T-cell (primary cell): ENCODE measurements around the gene UNCX. TPM values are rescaled to one million over a fixed set of nuclear protein-coding genes. Genes with fewer than 3 reads are reported as not detected.
A peak's percentile ranks its signal among the peaks of the same experiment; 100 is the strongest.

Experiments used
- ATAC-seq, 4 experiments: fragments of 200-7000 bp in 3 of 4; fragments of 150-1000 bp in 1 of 4; cut with Tn5 transposase; replicated peaks in 1 of 4; 1 replicate in 3 of 4; 2 replicates in 1 of 4; pipeline ENCODE4 v1.10.0; 2021; ENCODE audit warnings: moderate library complexity in 3 of 4, mild to moderate bottlenecking in 2 of 4, moderate number of reproducible peaks in 1 of 4
- CTCF ChIA-PET, 2 donors: fragments of 300-600 bp; sonication (Branson Sonifier 250); formaldehyde crosslinking; loops; one replicate each; lab custom pipeline; 2022; ENCODE audit warnings: antibody characterized with exemption in 2 of 2; lab: Charles Lee
- POLR2A ChIA-PET, 2 donors: fragments of 300-600 bp; sonication (Branson Sonifier 250); formaldehyde crosslinking; loops; one replicate each; lab custom pipeline; 2022; ENCODE audit warnings: antibody characterized with exemption in 2 of 2; lab: Charles Lee
- DNase-seq, 35 experiments: peaks; one replicate each; pipeline versions ENCODE4 v3.0.0 to v3.0.0-alpha.2; 2013 to 2023
- H3K27ac ChIP-seq: one replicate; pipeline ENCODE4 v1.5.1; 2013; ENCODE audit warnings: low read length
- H3K27me3 ChIP-seq, 2 experiments: replicated peaks in 1 of 2; 1 replicate in 1 of 2; 2 replicates in 1 of 2; pipeline versions ENCODE4 v1.6.1 to v1.7.0; 2013; ENCODE audit warnings: low read length in 1 of 2, mixed read lengths in 1 of 2; ENCODE audit not compliant: control insufficient read depth in 2 of 2, insufficient read depth in 2 of 2; ENCODE audit errors: extremely low read depth in 1 of 2
- H3K36me3 ChIP-seq, 2 donors: 1 replicate in 1 of 2; 2 replicates in 1 of 2; pipeline versions ENCODE4 v1.6.1 to v1.7.0; 2013; ENCODE audit warnings: low read length in 1 of 2; ENCODE audit not compliant: control insufficient read depth in 2 of 2, insufficient read depth in 1 of 2; ENCODE audit errors: extremely low read depth in 1 of 2
- H3K4me1 ChIP-seq, 2 experiments: 1 replicate in 1 of 2; 2 replicates in 1 of 2; pipeline versions ENCODE4 v1.6.1 to v1.7.0; 2013; ENCODE audit warnings: low read length in 2 of 2, mixed read lengths in 1 of 2; ENCODE audit not compliant: insufficient read depth in 2 of 2, control insufficient read depth in 1 of 2; ENCODE audit errors: extremely low read depth in 1 of 2
- H3K4me3 ChIP-seq, 2 donors: 1 replicate in 1 of 2; 2 replicates in 1 of 2; pipeline versions ENCODE4 v1.5.1 to v1.7.0; 2013; ENCODE audit warnings: mild to moderate bottlenecking in 2 of 2, low read length in 1 of 2, moderate library complexity in 1 of 2; ENCODE audit not compliant: control insufficient read depth in 1 of 2; ENCODE audit errors: extremely low read depth in 1 of 2
- H3K9me3 ChIP-seq: 2 replicates; pipeline ENCODE4 v1.7.0; 2013
- H3K27ac Mint-ChIP-seq, 2 donors: one replicate each; pipeline ENCODE4 v1.8.0; 2020 to 2021; ENCODE audit warnings: mild to moderate bottlenecking in 2 of 2, mixed read lengths in 2 of 2
- H3K27me3 Mint-ChIP-seq, 2 donors: one replicate each; pipeline ENCODE4 v1.8.0; 2021 to 2022; ENCODE audit warnings: mixed read lengths in 2 of 2
- H3K36me3 Mint-ChIP-seq: one replicate; pipeline ENCODE4 v1.8.0; 2021; ENCODE audit warnings: mixed read lengths
- H3K4me1 Mint-ChIP-seq, 3 donors: one replicate each; pipeline ENCODE4 v1.8.0; 2020 to 2022; ENCODE audit warnings: mixed read lengths in 3 of 3, mild to moderate bottlenecking in 1 of 3
- H3K4me3 Mint-ChIP-seq, 3 donors: one replicate each; pipeline ENCODE4 v1.8.0; 2020 to 2022; ENCODE audit warnings: mild to moderate bottlenecking in 3 of 3, mixed read lengths in 3 of 3, moderate library complexity in 3 of 3
- H3K9me3 Mint-ChIP-seq, 3 donors: one replicate each; pipeline ENCODE4 v1.8.0; 2020 to 2022; ENCODE audit warnings: mixed read lengths in 3 of 3
- WGBS: methylation state at CpG from one replicate; pipeline ENCODE4 v1.1.5; 2013; ENCODE audit warnings: missing lambda C conversion rate; ENCODE audit not compliant: insufficient coverage; 5-methylcytosine and 5-hydroxymethylcytosine counted together
- total RNA-seq, 35 experiments: library from RNA in 6 of 35; stranded (reverse) in 6 of 35; fragments of 120-200 nt in 1 of 35; gene quantifications; one replicate each; pipeline versions ENCODE4 v1.2.1 to v1.2.4 and lab custom pipeline; 2013 to 2026

The UNCX gene
- not detected for total RNA-seq
- total RNA-seq (2013), result not detected
- 0 to 0.07 (median 0) reads per million in 29 experiments for total RNA-seq (lab: John Stamatoyannopoulos, UW)

DNA sequence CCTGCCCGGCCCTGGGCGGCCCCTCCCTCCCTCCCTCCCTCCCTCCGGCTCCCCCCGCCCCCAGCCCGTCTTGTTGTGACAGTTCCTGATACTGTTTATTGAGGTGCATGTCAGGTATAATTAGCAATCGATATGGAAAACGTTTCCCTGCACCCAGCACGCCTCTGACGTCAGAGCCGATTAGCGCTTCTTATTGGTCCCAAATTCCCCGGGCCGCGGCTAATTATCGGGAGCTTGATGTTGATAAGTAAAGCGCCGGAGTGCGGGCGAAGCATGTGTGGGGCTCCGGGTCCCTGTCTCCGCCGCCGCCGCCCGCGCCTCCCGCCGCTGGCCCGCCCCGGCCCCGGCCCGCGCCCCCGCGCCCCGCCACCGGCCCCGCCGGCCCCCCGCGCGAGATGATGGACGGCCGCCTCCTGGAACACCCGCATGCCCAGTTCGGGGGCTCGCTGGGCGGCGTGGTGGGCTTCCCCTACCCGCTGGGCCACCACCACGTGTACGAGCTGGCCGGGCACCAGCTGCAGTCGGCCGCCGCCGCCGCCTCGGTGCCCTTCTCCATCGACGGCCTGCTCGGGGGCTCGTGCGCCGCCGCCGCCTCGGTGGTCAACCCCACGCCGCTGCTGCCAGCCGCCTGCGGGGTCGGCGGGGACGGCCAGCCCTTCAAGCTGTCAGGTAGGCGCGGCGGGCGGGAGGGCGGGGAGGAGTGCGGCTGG is at the start of gene UNCX:
Gene UNCX (plus strand): TSS at position 250 of the 710 bp plus-strand sequence. CDS start 146 bp downstream, at position 396.
- ATAC-seq (no peak), DNase-seq (no peak)
- ChIA-PET CTCF (no interaction called here), POLR2A (no interaction called here)
- Histone ChIP-seq H3K4me3 (no peak within 1 kb of the TSS), H3K4me1 (peaks cover 0 to 46% of the 10 kb centered on the region in 2 experiments), H3K27ac (no peak within 1 kb of the TSS), H3K9me3 (no peaks in the 10 kb centered on the region), H3K27me3 (peaks cover 24 to 68% of the 10 kb centered on the region in 2 experiments), H3K36me3 (no peaks in the 10 kb centered on the region)
- Mint-ChIP-seq H3K27ac (peak within 1 kb of the TSS in 1 of 2 donors; percentile 77), H3K27me3 (peaks cover 38 to 58% of the 10 kb centered on the region in 2 donors), H3K4me1 (peaks cover 28 to 38% (median 30%) of the 10 kb centered on the region in 3 donors), H3K4me3 (peak within 1 kb of the TSS in 2 of 3 donors; percentile 22 to 69), H3K9me3 (no peaks in the 10 kb centered on the region), H3K36me3 (no peaks in the 10 kb centered on the region)
- WGBS, result 13% methylated on average over 54 of the region's 81 CpGs

DNA sequence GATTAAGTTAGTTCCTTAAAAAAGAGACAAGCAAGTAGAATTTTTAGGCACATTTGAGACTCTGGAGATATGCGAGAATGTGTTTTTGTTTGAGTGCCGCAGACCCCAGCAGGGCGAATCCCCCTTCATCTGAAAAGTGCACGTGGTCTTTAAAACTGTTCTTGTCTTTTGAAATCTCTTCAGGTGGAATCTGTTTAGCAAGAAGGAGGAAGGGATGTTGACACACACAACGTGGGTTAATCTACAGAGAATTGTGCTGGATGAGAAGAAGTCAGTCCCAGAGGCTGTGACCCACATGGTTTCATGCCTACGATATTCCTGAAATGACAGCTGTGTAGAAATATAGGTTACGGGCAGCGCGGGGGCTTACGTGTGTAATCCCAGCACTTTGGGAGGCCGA is 45.5 kb upstream of the UNCX start:
- Mint-ChIP-seq H3K27ac (no peak overlapping the region), H3K27me3 (peaks cover 20 to 25% of the 10 kb centered on the region in 2 donors), H3K9me3 (no peaks in the 10 kb centered on the region), H3K36me3 (no peaks in the 10 kb centered on the region), H3K4me1 (peaks cover 6 to 15% (median 10%) of the 10 kb centered on the region in 3 donors), H3K4me3 (no peak overlapping the region)
- 67% methylated on average over 3 of the region's 11 CpGs for WGBS
- Histone ChIP-seq H3K27ac (no peak overlapping the region), H3K27me3 (peaks cover 0 to 65% of the 10 kb centered on the region in 2 experiments), H3K36me3 (no peaks in the 10 kb centered on the region), H3K4me3 (no peak overlapping the region), H3K9me3 (no peaks in the 10 kb centered on the region), H3K4me1 (peaks cover 2 to 5% of the 10 kb centered on the region in 2 experiments)
- DNase-seq (no peak), ATAC-seq (no peak)
- CTCF ChIA-PET, result no interaction called here
- POLR2A ChIA-PET, result no interaction called here

DNA sequence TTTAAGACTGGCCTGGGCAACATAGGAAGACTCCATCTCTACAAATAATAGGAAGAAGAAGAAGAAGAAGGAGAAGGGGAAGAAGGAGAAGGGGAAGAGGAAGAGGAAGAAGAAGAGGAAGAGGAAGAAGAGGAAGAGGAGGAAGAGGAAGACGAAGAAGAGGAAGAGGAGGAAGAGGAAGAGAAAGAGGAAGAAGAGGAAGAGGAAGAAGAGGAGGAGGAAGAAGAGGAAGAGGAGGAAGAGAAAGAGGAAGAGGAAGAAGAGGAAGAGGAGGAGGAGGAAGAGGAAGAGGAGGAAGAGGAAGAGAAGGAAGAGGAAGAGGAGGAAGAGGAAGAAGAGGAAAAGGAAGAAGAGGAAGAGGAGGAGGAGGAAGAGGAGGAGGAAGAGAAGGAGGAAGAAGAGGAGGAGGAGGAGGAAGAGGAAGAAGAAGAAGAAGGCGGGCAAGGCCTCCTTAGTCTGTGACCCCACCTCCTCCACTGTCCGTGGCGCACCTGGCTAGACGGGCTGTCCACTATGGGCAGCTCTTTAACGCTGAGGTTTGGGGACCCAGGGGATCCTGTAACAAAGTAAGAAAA is 43.9 kb upstream of the UNCX start:
- Mint-ChIP-seq H3K9me3 (no peaks in the 10 kb centered on the region), H3K27ac (no peak overlapping the region), H3K36me3 (no peaks in the 10 kb centered on the region), H3K4me3 (no peak overlapping the region), H3K4me1 (peaks cover 9 to 13% (median 11%) of the 10 kb centered on the region in 3 donors), H3K27me3 (peaks cover 19 to 28% of the 10 kb centered on the region in 2 donors)
- WGBS, result 79% methylated on average over 3 of the region's 6 CpGs
- ChIA-PET CTCF (interaction anchor here in 1 of 2 donors (0.6 kb wide), 1 partner anchor 1365 kb away, joined by 4 read pairs; no protein-coding TSS in a partner anchor), POLR2A (no interaction called here)
- Histone ChIP-seq H3K4me3 (no peak overlapping the region), H3K36me3 (no peaks in the 10 kb centered on the region), H3K4me1 (peaks cover 2 to 13% of the 10 kb centered on the region in 2 experiments), H3K27ac (no peak overlapping the region), H3K9me3 (no peaks in the 10 kb centered on the region), H3K27me3 (peaks cover 0 to 69% of the 10 kb centered on the region in 2 experiments)
- DNase-seq (no peak), ATAC-seq (no peak)

DNA sequence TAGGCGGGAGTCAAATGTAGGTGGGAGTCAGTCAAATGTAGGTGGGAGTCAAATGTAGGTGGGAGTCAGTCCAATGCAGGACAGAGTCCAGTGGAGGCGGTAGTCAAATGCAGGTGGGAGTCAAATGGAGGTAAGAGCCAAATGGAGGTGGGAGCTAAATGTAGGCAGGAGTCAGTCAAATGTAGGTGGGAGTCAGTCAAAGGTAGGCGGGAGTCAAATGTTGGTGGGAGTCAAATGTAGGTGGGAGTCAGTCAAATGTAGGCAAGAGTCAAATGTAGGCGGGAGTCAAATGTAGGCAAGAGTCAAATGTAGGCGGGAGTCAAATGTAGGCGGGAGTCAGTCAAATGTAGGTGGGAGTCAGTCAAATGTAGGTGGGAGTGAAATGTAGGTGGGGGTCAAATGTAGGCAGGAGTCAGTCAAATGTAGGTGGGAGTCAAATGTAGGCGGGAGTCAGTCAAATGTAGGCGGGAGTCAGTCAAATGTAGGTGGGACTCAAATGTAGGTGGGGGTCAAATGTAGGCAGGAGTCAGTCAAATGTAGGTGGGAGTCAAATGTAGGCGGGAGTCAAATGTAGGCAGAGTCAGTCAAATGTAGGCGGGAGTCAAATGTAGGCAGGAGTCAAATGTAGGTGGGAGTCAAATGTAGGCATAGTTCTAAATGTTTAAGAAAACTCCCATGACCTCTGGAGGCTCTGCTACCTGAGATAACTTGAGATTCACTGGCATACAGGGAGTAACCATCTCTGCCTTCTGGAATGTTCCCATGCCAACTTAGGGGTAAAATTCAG is 42.5 kb upstream of the UNCX start:
- Mint-ChIP-seq H3K27me3 (peaks cover 18 to 28% of the 10 kb centered on the region in 2 donors), H3K9me3 (no peaks in the 10 kb centered on the region), H3K36me3 (no peaks in the 10 kb centered on the region), H3K4me3 (no peak overlapping the region), H3K27ac (no peak overlapping the region), H3K4me1 (peaks cover 9 to 13% (median 11%) of the 10 kb centered on the region in 3 donors)
- Histone ChIP-seq H3K4me3 (no peak overlapping the region), H3K27me3 (peaks cover 2 to 71% of the 10 kb centered on the region in 2 experiments), H3K27ac (no peak overlapping the region), H3K36me3 (no peaks in the 10 kb centered on the region), H3K4me1 (peaks cover 2 to 14% of the 10 kb centered on the region in 2 experiments), H3K9me3 (no peaks in the 10 kb centered on the region)
- ATAC-seq (no peak), DNase-seq (no peak)
- ChIA-PET CTCF (no interaction called here), POLR2A (no interaction called here)
- 90% methylated on average over 10 of the region's 10 CpGs for WGBS

DNA sequence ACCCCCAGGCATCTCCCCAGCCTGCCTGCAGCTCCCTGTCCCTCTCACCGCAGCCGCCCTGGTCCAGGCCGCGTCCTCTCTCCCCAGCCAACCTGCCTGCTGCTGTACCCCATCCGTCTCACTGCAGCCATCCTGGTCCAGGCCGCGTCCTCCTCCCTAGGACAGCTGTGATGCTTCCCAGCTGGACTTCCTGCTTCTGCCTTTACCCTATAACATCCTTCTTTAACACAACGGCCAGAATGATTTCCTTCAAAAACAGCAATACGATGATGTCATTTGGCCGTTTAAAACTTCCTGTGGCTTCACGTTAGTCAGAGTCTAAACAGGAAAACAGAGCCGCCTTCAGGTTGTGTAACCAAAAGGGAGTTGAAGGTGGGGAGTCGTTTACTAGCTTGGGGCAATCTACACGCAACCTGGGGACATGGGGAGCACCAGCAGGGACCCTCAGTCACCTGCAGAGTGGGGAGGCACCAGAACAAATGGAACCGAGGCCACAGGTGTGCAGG is 40.4 kb upstream of the UNCX start:
- Mint-ChIP-seq H3K36me3 (no peaks in the 10 kb centered on the region), H3K9me3 (no peaks in the 10 kb centered on the region), H3K4me1 (peaks cover 9 to 13% (median 11%) of the 10 kb centered on the region in 3 donors), H3K27me3 (peaks cover 10 to 17% of the 10 kb centered on the region in 2 donors), H3K27ac (peak overlapping the region in 1 of 2 donors; percentile 12), H3K4me3 (peak overlapping the region in 2 of 3 donors; percentile 37 to 41)
- H3K36me3 ChIP-seq, result no peaks in the 10 kb centered on the region
- ATAC-seq (peak in 2 of 4 experiments; percentile 69 to 73), DNase-seq (peak in 2 of 35 experiments; percentile 10 to 20)
- no peak overlapping the region for H3K4me3 ChIP-seq
- H3K9me3 ChIP-seq, result no peaks in the 10 kb centered on the region
- peaks cover 2 to 65% of the 10 kb centered on the region in 2 experiments for H3K27me3 ChIP-seq
- POLR2A ChIA-PET, result no interaction called here
- CTCF ChIA-PET, result no interaction called here
- H3K27ac ChIP-seq, result no peak overlapping the region
- 45% methylated on average over 14 of the region's 15 CpGs for WGBS
- H3K4me1 ChIP-seq, result peaks cover 2 to 14% of the 10 kb centered on the region in 2 experiments
